Sigmoid colon (tissue), 4 donors: ENCODE data around the gene NR1I3.

ENCODE experiments used
- CTCF ChIP-seq, 4 experiments: fragments of 450-650 bp in 3 of 4; fragments of 200-600 bp in 1 of 4; IDR thresholded peaks; one replicate each; pipeline ENCODE4 v1.5.1; 2016 to 2019; ENCODE audit warnings: antibody characterized with exemption in 4 of 4, mild to moderate bottlenecking in 3 of 4, moderate library complexity in 2 of 4
- EP300 ChIP-seq, 4 donors: sonication (generic); formaldehyde crosslinking; IDR thresholded peaks; one replicate each; pipeline ENCODE4 v1.6.1; 2017; ENCODE audit warnings: antibody characterized with exemption in 4 of 4
- POLR2A ChIP-seq, 2 donors: fragments of 450-650 bp; IDR thresholded peaks; one replicate each; pipeline ENCODE4 v1.6.1; 2016; ENCODE audit warnings: antibody characterized with exemption in 2 of 2, mild to moderate bottlenecking in 2 of 2, moderate library complexity in 2 of 2
- POLR2AphosphoS5 ChIP-seq, 4 donors: sonication (generic); formaldehyde crosslinking; IDR thresholded peaks; one replicate each; pipeline ENCODE4 v1.6.1; 2017; ENCODE audit warnings: antibody characterized with exemption in 4 of 4

- TF ChIP-seq CTCF (IDR thresholded peaks at IDR 0.05) (no peak), POLR2A (IDR thresholded peaks at IDR 0.05) (no peak), EP300 (IDR thresholded peaks at IDR 0.05) (no peak), POLR2AphosphoS5 (IDR thresholded peaks at IDR 0.05) (no peak)
Measured at GRCh38 chr1:161222175-161223019, 15.6 kb downstream of the NR1I3 start.
